Ectodermal cell (in vitro differentiated cells): ENCODE data around the gene SERPINI1.

Source experiments
- H3K27ac ChIP-seq: 2 replicates; pipeline ENCODE4 v1.7.0; 2013; ENCODE audit warnings: mild to moderate bottlenecking, low read depth, low read length; ENCODE audit not compliant: insufficient read depth, poor library complexity, severe bottlenecking
- H3K27me3 ChIP-seq: 2 replicates; pipeline ENCODE4 v1.7.0; 2013; ENCODE audit warnings: mild to moderate bottlenecking, low read length; ENCODE audit not compliant: insufficient read depth, control insufficient read depth, poor library complexity, severe bottlenecking
- H3K36me3 ChIP-seq: one replicate; pipeline ENCODE4 v1.7.0; 2013; ENCODE audit warnings: low read length; ENCODE audit not compliant: control insufficient read depth, insufficient read depth
- H3K4me1 ChIP-seq: one replicate; pipeline ENCODE4 v1.7.0; 2013; ENCODE audit warnings: low read length; ENCODE audit not compliant: control insufficient read depth, insufficient read depth
- H3K4me3 ChIP-seq: 2 replicates; pipeline ENCODE4 v1.7.0; 2013; ENCODE audit warnings: low read depth, low read length, control low read depth; ENCODE audit not compliant: insufficient read depth
- H3K9me3 ChIP-seq: 2 replicates; pipeline ENCODE4 v1.7.0; 2013; ENCODE audit warnings: mild to moderate bottlenecking, low read length, moderate library complexity; ENCODE audit not compliant: control insufficient read depth
- WGBS, 2 experiments: methylation state at CpG; one replicate each; pipeline ENCODE4 v1.1.7; 2013; ENCODE audit warnings: missing lambda C conversion rate in 2 of 2; 5-methylcytosine and 5-hydroxymethylcytosine counted together

Gene SERPINI1

DNA sequence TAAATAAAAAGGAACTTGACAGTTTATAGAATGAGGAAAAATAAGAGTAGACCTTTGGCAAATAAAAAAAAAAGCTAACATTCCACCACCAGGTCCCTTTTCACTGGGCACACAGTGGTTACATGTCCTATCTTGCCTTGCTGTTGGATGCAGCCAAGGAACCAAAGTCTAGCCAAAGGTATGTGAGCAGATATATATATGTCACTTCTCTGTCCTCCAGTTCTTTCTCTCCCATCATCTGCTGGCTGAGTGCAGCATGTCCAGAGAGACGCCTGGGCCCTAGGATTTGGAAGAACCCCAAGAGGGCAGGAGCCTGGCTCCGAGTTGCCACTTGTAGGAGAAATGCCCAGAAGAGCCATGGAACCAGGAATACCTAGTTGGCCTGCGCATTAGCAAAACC is 104.7 kb downstream of the SERPINI1 start:
- H3K27me3 ChIP-seq, result no peaks in the 10 kb centered on the region
- H3K36me3 ChIP-seq, result no peaks in the 10 kb centered on the region
- H3K4me1 ChIP-seq, result no peaks in the 10 kb centered on the region
- WGBS, 2 experiments, result 89 to 92% methylated on average over 3 of the region's 3 CpGs
- H3K9me3 ChIP-seq, result no peaks in the 10 kb centered on the region
- H3K4me3 ChIP-seq, result no peak overlapping the region
- no peak overlapping the region for H3K27ac ChIP-seq

DNA sequence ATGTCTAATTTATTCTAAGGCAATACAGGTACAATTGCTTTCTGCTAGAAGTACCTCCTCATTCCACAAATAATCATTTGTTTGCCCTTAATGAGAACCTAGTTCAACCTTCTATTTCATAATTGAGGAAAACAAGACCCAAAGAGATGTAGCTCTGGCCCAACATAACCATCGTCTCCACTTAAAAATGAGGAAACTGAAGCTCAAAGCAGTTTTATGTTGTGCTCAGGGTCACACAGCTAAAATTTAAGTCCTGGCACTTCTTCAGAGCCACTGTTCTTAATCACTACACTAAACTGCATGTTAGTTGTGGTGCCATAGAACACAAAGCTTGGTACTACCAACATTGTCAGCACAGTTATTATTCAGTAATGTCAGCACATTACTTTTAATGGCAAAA is 108.0 kb downstream of the SERPINI1 start:
- Histone ChIP-seq H3K9me3 (no peaks in the 10 kb centered on the region), H3K4me1 (no peaks in the 10 kb centered on the region), H3K4me3 (no peak overlapping the region), H3K27ac (no peak overlapping the region), H3K27me3 (no peaks in the 10 kb centered on the region), H3K36me3 (no peaks in the 10 kb centered on the region)
- 88 to 100% methylated on average over 1 of the region's 1 CpG for WGBS, 2 experiments

DNA sequence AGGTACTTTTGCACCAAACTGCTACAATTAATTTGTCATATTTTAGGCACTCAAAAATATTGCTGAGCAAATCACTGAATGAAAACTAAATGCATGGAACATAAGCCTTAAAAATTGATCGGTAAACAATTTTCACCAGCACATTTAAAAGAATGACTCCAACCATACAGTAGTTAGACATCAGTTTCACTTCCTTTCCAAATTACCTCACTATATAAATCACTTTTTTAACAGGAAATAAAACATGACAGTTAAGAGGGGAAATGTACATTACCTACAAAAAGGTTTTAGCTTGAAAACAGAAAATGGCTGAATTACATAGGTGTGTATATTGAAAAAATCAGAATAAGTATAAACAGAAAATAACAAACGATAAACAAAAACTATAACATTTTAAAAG is 108.4 kb downstream of the SERPINI1 start:
- no peaks in the 10 kb centered on the region for H3K9me3 ChIP-seq
- H3K4me1 ChIP-seq, result no peaks in the 10 kb centered on the region
- H3K27me3 ChIP-seq, result no peaks in the 10 kb centered on the region
- H3K36me3 ChIP-seq, result no peaks in the 10 kb centered on the region
- H3K27ac ChIP-seq, result no peak overlapping the region
- WGBS, 2 experiments, result 91 to 93% methylated on average over 1 of the region's 2 CpGs
- no peak overlapping the region for H3K4me3 ChIP-seq

DNA sequence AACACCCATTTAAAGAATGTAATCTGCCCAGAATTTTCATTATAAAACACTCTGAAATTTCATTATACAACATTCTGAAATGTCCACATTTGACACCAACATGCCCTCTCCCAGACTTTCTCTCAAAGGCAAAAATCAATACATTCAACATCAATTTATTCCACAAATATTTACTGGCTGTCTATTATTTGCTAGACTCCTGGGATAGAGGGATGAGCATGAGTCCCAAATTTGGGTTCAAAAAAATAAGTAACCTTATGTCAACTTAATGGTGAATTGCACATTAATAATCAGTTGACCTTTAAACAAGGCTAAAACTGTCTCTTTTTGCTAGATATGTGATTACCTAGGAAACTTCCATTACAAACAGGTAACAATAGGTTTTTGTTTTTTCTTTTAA is 109.0 kb downstream of the SERPINI1 start:
- Histone ChIP-seq H3K4me1 (no peaks in the 10 kb centered on the region), H3K9me3 (no peaks in the 10 kb centered on the region), H3K27ac (no peak overlapping the region), H3K36me3 (no peaks in the 10 kb centered on the region), H3K4me3 (no peak overlapping the region), H3K27me3 (no peaks in the 10 kb centered on the region)

DNA sequence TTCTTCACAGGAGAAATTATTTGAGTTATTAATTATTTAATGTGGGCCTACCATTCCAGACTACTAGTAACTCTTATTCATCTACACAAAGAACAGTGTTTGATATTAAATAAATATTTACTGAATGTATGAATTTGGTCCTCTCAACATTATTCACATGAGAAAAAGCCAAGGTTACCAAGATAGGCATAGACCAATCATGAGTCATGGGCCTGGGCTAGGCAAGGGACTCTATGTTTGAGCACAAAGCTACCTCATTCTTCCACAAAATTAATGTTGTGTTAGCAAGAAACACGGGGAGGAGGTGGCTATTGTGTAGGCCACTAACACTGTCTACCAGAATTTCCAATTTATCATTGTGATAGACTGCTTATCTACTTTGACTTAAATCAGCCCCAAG is 115.7 kb downstream of the SERPINI1 start:
- WGBS, 2 experiments, result 86% methylated on average over 1 of the region's 1 CpG; no CpG with 5 or more reads in 1 of the 2 experiments
- Histone ChIP-seq H3K9me3 (no peaks in the 10 kb centered on the region), H3K4me3 (no peak overlapping the region), H3K27me3 (no peaks in the 10 kb centered on the region), H3K27ac (no peak overlapping the region), H3K36me3 (no peaks in the 10 kb centered on the region), H3K4me1 (no peaks in the 10 kb centered on the region)

DNA sequence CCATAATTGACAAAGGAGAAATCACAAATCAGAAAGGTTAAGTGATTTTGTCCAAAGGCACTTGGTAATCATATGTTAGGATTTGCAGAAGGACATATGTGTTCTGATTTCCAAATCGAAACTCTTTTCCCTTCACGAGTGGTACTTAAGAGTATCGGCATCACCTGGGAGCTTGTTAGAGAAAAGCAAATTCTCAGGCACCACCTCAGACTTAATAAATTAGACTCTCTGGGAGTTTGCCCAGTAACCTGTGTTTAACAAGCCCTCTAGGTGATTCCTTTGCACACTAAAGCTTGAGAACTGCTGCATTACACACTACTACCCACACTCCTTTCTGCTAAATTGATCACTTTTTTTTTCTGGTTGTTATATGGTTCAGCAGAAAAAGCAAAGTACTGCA is 116.2 kb downstream of the SERPINI1 start:
- H3K27me3 ChIP-seq, result no peaks in the 10 kb centered on the region
- 94 to 99% methylated on average over 3 of the region's 3 CpGs for WGBS, 2 experiments
- H3K4me3 ChIP-seq, result no peak overlapping the region
- no peaks in the 10 kb centered on the region for H3K36me3 ChIP-seq
- H3K9me3 ChIP-seq, result no peaks in the 10 kb centered on the region
- no peaks in the 10 kb centered on the region for H3K4me1 ChIP-seq
- no peak overlapping the region for H3K27ac ChIP-seq

DNA sequence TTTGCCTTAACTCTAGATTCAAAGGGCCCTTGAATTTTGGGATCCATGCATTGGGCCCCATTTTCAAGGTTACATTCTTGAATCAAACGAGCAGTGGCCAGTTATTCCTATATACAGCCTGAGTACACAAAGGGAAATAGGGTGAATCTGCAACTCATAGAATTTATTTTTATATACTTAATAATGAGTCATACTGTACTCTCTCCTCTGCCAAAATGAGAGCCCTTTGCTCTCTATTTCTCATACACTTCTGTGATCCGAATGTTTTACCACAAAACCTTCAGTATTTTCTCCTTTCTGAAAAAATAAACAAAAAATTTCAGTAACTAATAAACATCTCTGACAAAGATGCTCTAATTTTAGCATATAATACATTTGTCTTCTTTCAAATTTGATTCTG is 116.7 kb downstream of the SERPINI1 start:
- no peak overlapping the region for H3K4me3 ChIP-seq
- H3K4me1 ChIP-seq, result no peaks in the 10 kb centered on the region
- H3K27me3 ChIP-seq, result no peaks in the 10 kb centered on the region
- H3K9me3 ChIP-seq, result no peaks in the 10 kb centered on the region
- WGBS, 2 experiments, result 85 to 93% methylated on average over 2 of the region's 2 CpGs
- no peak overlapping the region for H3K27ac ChIP-seq
- no peaks in the 10 kb centered on the region for H3K36me3 ChIP-seq

DNA sequence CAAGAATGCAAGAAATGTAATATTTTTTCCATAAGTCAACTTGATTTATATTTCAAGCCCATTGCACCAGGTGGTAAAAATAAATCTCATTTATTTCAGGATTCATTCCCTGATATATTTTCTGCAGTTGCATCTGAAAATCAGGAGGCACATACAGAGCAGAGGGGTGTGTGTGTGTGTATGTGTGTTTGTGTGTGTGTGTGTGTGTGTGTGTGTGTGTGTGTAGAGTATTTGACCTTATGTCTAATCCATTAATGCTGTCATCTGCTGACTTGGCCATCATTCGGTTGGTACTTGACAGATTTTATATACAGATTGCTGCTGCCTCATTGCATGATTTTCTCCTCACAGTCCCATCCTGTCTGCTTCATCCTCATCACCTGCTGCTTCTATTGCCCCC is 118.5 kb downstream of the SERPINI1 start:
- H3K36me3 ChIP-seq, result no peaks in the 10 kb centered on the region
- H3K4me1 ChIP-seq, result no peaks in the 10 kb centered on the region
- H3K27ac ChIP-seq, result no peak overlapping the region
- 84 to 93% methylated on average over 1 of the region's 1 CpG for WGBS, 2 experiments
- no peaks in the 10 kb centered on the region for H3K27me3 ChIP-seq
- no peak overlapping the region for H3K4me3 ChIP-seq
- H3K9me3 ChIP-seq, result no peaks in the 10 kb centered on the region

DNA sequence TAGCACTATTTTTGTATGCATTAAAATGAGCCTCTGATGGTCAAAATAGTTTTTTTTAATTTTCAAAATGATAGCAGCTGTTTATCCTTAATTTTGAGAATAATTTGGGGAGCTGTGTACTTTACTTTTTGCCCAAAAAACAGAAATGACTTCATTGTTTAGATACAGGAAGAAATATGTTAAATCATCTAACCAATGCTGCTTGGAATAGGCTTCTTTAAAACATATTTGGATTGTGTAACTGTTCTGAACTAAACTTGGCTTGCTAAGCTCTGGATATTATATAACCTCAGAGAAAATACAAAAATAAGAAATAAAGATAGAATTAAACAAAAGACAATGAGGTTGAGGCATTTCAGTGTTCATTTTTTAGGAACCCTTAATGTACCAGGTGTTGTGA is 119.3 kb downstream of the SERPINI1 start:
- no peak overlapping the region for H3K4me3 ChIP-seq
- no peaks in the 10 kb centered on the region for H3K27me3 ChIP-seq
- no peaks in the 10 kb centered on the region for H3K9me3 ChIP-seq
- no peaks in the 10 kb centered on the region for H3K4me1 ChIP-seq
- H3K36me3 ChIP-seq, result no peaks in the 10 kb centered on the region
- no peak overlapping the region for H3K27ac ChIP-seq

DNA sequence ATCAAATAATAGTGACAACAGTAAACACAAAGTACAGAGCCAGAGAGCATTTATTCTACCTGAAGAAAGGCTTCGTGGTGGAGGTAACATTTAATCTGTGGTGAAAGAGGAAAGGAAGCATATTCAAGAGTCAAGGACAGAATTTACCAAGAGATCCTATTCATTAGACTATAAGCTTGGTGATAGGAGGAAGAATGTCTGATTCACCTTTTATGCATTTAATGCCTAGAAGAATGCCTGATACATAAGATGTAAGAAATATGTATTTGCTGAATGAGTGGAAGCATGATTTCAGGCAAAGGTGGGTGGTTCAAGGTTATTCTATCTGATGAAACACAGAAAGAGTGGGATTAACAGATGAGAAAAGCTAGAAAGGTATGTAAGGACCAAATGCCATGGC is 119.8 kb downstream of the SERPINI1 start:
- Histone ChIP-seq H3K4me3 (no peak overlapping the region), H3K36me3 (no peaks in the 10 kb centered on the region), H3K9me3 (no peaks in the 10 kb centered on the region), H3K27me3 (no peaks in the 10 kb centered on the region), H3K4me1 (no peaks in the 10 kb centered on the region), H3K27ac (no peak overlapping the region)
- WGBS, 2 experiments, result 89 to 94% methylated on average over 1 of the region's 1 CpG

DNA sequence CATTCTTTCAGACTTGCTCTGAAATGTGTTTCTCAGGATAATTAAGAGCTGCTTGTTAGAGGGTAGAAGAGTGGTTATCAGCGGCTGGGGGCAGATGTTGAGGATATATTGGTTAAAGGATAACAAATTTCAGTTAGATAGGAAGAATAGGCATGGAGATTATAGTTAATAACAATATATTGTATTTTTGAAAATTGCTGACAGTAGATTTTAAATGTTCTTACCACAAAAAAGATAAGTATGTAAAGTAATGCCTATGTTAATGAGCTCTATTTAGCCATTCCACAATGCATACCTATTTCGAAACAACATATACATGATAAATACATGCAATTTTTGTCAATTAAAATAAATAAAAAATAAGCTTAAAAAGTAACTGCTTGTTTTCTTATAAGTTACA is 123.3 kb downstream of the SERPINI1 start:
- no peaks in the 10 kb centered on the region for H3K4me1 ChIP-seq
- no peaks in the 10 kb centered on the region for H3K9me3 ChIP-seq
- H3K27ac ChIP-seq, result no peak overlapping the region
- no peaks in the 10 kb centered on the region for H3K27me3 ChIP-seq
- no peak overlapping the region for H3K4me3 ChIP-seq
- no peaks in the 10 kb centered on the region for H3K36me3 ChIP-seq
- 100% methylated on average over 1 of the region's 2 CpGs for WGBS, 2 experiments
